ENCODE data around the gene CISTR.

CISTR gene

GRCh38 chr12:53752621-53753020 is 842 bp upstream of the CISTR start:
- Histone ChIP-seq H3K4me3 (no peak overlapping the region), H3K36me3 (ENCODE audit: insufficient read depth, low read length) (no peaks in the 10 kb centered on the region), H3K27ac (no peak overlapping the region), H3K9me3 (ENCODE audit: low read depth, low read length) (no peaks in the 10 kb centered on the region), H3K9ac (ENCODE audit: insufficient read length) (no peak overlapping the region)
- no peak for DNase-seq (ENCODE audit: low read depth, low spot score)
- no peak for TF ChIP-seq EZH2 (IDR thresholded peaks at IDR 0.05)
- no peak for TF ChIP-seq POLR2AphosphoS5 (IDR thresholded peaks at IDR 0.05; ENCODE audit: borderline replicate concordance, low read depth, low read length)
- no peak for TF ChIP-seq FOXP2 (optimal IDR thresholded peaks at IDR 0.05; ENCODE audit: control extremely low read depth, extremely low read length, insufficient read depth)

GRCh38 chr12:53752192-53752601 is 418 bp upstream of the CISTR start:
- Histone ChIP-seq H3K27ac (no peak overlapping the region), H3K4me3 (no peak overlapping the region), H3K9me3 (ENCODE audit: low read depth, low read length) (no peaks in the 10 kb centered on the region), H3K9ac (ENCODE audit: insufficient read length) (no peak overlapping the region), H3K36me3 (ENCODE audit: insufficient read depth, low read length) (no peaks in the 10 kb centered on the region)
- DNase-seq (ENCODE audit: low read depth, low spot score): no peak
- no peak for TF ChIP-seq POLR2AphosphoS5 (IDR thresholded peaks at IDR 0.05; ENCODE audit: borderline replicate concordance, low read depth, low read length)
- no peak for TF ChIP-seq FOXP2 (optimal IDR thresholded peaks at IDR 0.05; ENCODE audit: control extremely low read depth, extremely low read length, insufficient read depth)
- no peak for TF ChIP-seq EZH2 (IDR thresholded peaks at IDR 0.05)

GRCh38 chr12:53750812-53751335 is 905 bp downstream of the CISTR start:
- TF ChIP-seq POLR2AphosphoS5 (IDR thresholded peaks at IDR 0.05; ENCODE audit: borderline replicate concordance, low read depth, low read length): no peak
- TF ChIP-seq FOXP2 (optimal IDR thresholded peaks at IDR 0.05; ENCODE audit: control extremely low read depth, extremely low read length, insufficient read depth): no peak
- TF ChIP-seq EZH2 (IDR thresholded peaks at IDR 0.05): no peak
- Histone ChIP-seq H3K9me3 (ENCODE audit: low read depth, low read length) (no peaks in the 10 kb centered on the region), H3K4me3 (peak overlapping the region; percentile 64; the same call in 1 of the 2 replicates), H3K27ac (no peak overlapping the region), H3K9ac (ENCODE audit: insufficient read length) (no peak overlapping the region), H3K36me3 (ENCODE audit: insufficient read depth, low read length) (no peaks in the 10 kb centered on the region)
- no peak for DNase-seq (ENCODE audit: low read depth, low spot score)

GRCh38 chr12:53749986-53750811 is 1.6 kb downstream of the CISTR start:
- H3K9ac ChIP-seq (ENCODE audit: insufficient read length): no peak overlapping the region
- H3K36me3 ChIP-seq (ENCODE audit: insufficient read depth, low read length): no peaks in the 10 kb centered on the region
- TF ChIP-seq EZH2 (IDR thresholded peaks at IDR 0.05) (no peak), POLR2AphosphoS5 (IDR thresholded peaks at IDR 0.05; ENCODE audit: borderline replicate concordance, low read depth, low read length) (no peak), FOXP2 (optimal IDR thresholded peaks at IDR 0.05; ENCODE audit: control extremely low read depth, extremely low read length, insufficient read depth) (no peak)
- no peak overlapping the region for H3K4me3 ChIP-seq
- H3K9me3 ChIP-seq (ENCODE audit: low read depth, low read length): no peaks in the 10 kb centered on the region
- no peak for DNase-seq (ENCODE audit: low read depth, low spot score)
- H3K27ac ChIP-seq: no peak overlapping the region

GRCh38 chr12:53748072-53748840 is 3.5 kb downstream of the CISTR start:
- Histone ChIP-seq H3K9ac (ENCODE audit: insufficient read length) (no peak overlapping the region), H3K36me3 (ENCODE audit: insufficient read depth, low read length) (no peaks in the 10 kb centered on the region), H3K9me3 (ENCODE audit: low read depth, low read length) (no peaks in the 10 kb centered on the region), H3K4me3 (no peak overlapping the region), H3K27ac (no peak overlapping the region)
- TF ChIP-seq EZH2 (IDR thresholded peaks at IDR 0.05) (no peak), POLR2AphosphoS5 (IDR thresholded peaks at IDR 0.05; ENCODE audit: borderline replicate concordance, low read depth, low read length) (no peak), FOXP2 (optimal IDR thresholded peaks at IDR 0.05; ENCODE audit: control extremely low read depth, extremely low read length, insufficient read depth) (no peak)
- no peak for DNase-seq (ENCODE audit: low read depth, low spot score)

GRCh38 chr12:53747095-53747494 is 4.7 kb downstream of the CISTR start:
- Histone ChIP-seq H3K4me3 (peak overlapping the region; percentile 23; the same call in 1 of the 2 replicates), H3K9ac (ENCODE audit: insufficient read length) (no peak overlapping the region), H3K27ac (no peak overlapping the region), H3K9me3 (ENCODE audit: low read depth, low read length) (no peaks in the 10 kb centered on the region), H3K36me3 (ENCODE audit: insufficient read depth, low read length) (no peaks in the 10 kb centered on the region)
- DNase-seq (ENCODE audit: low read depth, low spot score): no peak
- TF ChIP-seq POLR2AphosphoS5 (IDR thresholded peaks at IDR 0.05; ENCODE audit: borderline replicate concordance, low read depth, low read length) (no peak), EZH2 (IDR thresholded peaks at IDR 0.05) (no peak), FOXP2 (optimal IDR thresholded peaks at IDR 0.05; ENCODE audit: control extremely low read depth, extremely low read length, insufficient read depth) (no peak)

- H3K36me3 ChIP-seq (ENCODE audit: insufficient read depth, low read length): no peaks in the 10 kb centered on the region
- DNase-seq (ENCODE audit: low read depth, low spot score): peak; percentile 75
- no peak overlapping the region for H3K27ac ChIP-seq
- peak overlapping the region; percentile 23; the same call in 1 of the 2 replicates for H3K4me3 ChIP-seq
- TF ChIP-seq POLR2AphosphoS5 (IDR thresholded peaks at IDR 0.05; ENCODE audit: borderline replicate concordance, low read depth, low read length) (no peak), FOXP2 (optimal IDR thresholded peaks at IDR 0.05; ENCODE audit: control extremely low read depth, extremely low read length, insufficient read depth) (peak; percentile 68), EZH2 (IDR thresholded peaks at IDR 0.05) (no peak)
- H3K9ac ChIP-seq (ENCODE audit: insufficient read length): no peak overlapping the region
- H3K9me3 ChIP-seq (ENCODE audit: low read depth, low read length): no peaks in the 10 kb centered on the region
Observed at GRCh38 chr12:53746592-53747092, 5.1 kb downstream of the CISTR start.

GRCh38 chr12:53744751-53745150 is 7.0 kb downstream of the CISTR start:
- Histone ChIP-seq H3K4me3 (no peak overlapping the region), H3K36me3 (ENCODE audit: insufficient read depth, low read length) (no peaks in the 10 kb centered on the region), H3K9ac (ENCODE audit: insufficient read length) (no peak overlapping the region), H3K27ac (no peak overlapping the region), H3K9me3 (ENCODE audit: low read depth, low read length) (no peaks in the 10 kb centered on the region)
- TF ChIP-seq EZH2 (IDR thresholded peaks at IDR 0.05): no peak
- no peak for TF ChIP-seq FOXP2 (optimal IDR thresholded peaks at IDR 0.05; ENCODE audit: control extremely low read depth, extremely low read length, insufficient read depth)
- TF ChIP-seq POLR2AphosphoS5 (IDR thresholded peaks at IDR 0.05; ENCODE audit: borderline replicate concordance, low read depth, low read length): no peak
- DNase-seq (ENCODE audit: low read depth, low spot score): no peak

Data from SK-N-MC (cell line).